Upper lobe of left lung (tissue), 6 donors: ENCODE data around the gene PNPLA7. TPM values are rescaled to one million over a fixed set of nuclear protein-coding genes. Genes with fewer than 3 reads are reported as not detected.

Experiments
- ATAC-seq, 2 donors: fragments of 200-7000 bp; cut with Tn5 transposase; one replicate each; pipeline ENCODE4 v1.9.1; 2022; ENCODE audit warnings: mild to moderate bottlenecking in 2 of 2, moderate library complexity in 2 of 2; ENCODE audit not compliant: low FRiP score in 2 of 2
- DNase-seq, 2 donors: peaks; one replicate each; pipeline ENCODE4 v3.0.0-alpha.2; 2019 to 2020
- H3K27ac ChIP-seq, 4 donors: fragments of 200-600 bp; sonication (generic); one replicate each; pipeline ENCODE4 v1.5.1; 2016 to 2019
- H3K27me3 ChIP-seq, 4 donors: fragments of 200-600 bp; sonication (generic); one replicate each; pipeline ENCODE4 v1.5.1; 2017 to 2019
- H3K36me3 ChIP-seq, 4 donors: fragments of 200-600 bp; sonication (generic); one replicate each; pipeline ENCODE4 v1.5.1; 2016 to 2019
- H3K4me1 ChIP-seq, 4 donors: fragments of 200-600 bp; sonication (generic); one replicate each; pipeline ENCODE4 v1.5.1; 2018 to 2019
- H3K4me3 ChIP-seq, 4 donors: fragments of 200-600 bp; sonication (generic); one replicate each; pipeline ENCODE4 v1.5.1; 2017 to 2019; ENCODE audit warnings: mild to moderate bottlenecking in 2 of 4, moderate library complexity in 1 of 4
- H3K9me3 ChIP-seq, 4 donors: fragments of 200-600 bp; sonication (generic); one replicate each; pipeline ENCODE4 v1.5.1; 2018 to 2019
- CTCF ChIP-seq, 6 experiments: fragments of 450-650 bp in 4 of 6; fragments of 200-600 bp in 2 of 6; sonication (generic) in 2 of 6; IDR thresholded peaks; one replicate each; pipeline ENCODE4 v1.5.1; 2016 to 2019; ENCODE audit warnings: antibody characterized with exemption in 6 of 6
- EP300 ChIP-seq, 4 donors: sonication (generic); formaldehyde crosslinking; IDR thresholded peaks; one replicate each; pipeline ENCODE4 v1.5.1; 2017; ENCODE audit warnings: antibody characterized with exemption in 4 of 4, control low read depth in 2 of 4
- POLR2A ChIP-seq, 4 donors: fragments of 450-650 bp; IDR thresholded peaks; one replicate each; pipeline ENCODE4 v1.5.1; 2016 to 2017; ENCODE audit warnings: antibody characterized with exemption in 4 of 4, mild to moderate bottlenecking in 2 of 4
- POLR2AphosphoS5 ChIP-seq, 2 donors: sonication (generic); formaldehyde crosslinking; IDR thresholded peaks; one replicate each; pipeline ENCODE4 v1.5.1; 2017; ENCODE audit warnings: antibody characterized with exemption in 2 of 2
- WGBS, 2 donors: methylation state at CpG; one replicate each; pipeline ENCODE4 v1.1.5; 2017 to 2018; 5-methylcytosine and 5-hydroxymethylcytosine counted together
- total RNA-seq, 6 donors: library from RNA; depleted of rRNA in 4 of 6; stranded (reverse); fragments of >200 nt in 4 of 6; gene quantifications; one replicate each; pipeline versions ENCODE4 v1.1.0 to v1.2.1, GENCODE V29; 2016 to 2021
- donor health status: DM: no; HTN: no; CAD: no; lungs with moderate emphysema.
- donor health status: DM: no; HTN: yes; CAD: no; lungs with severe emphysema.

The PNPLA7 gene
- total RNA-seq, 6 donors from 2014 or later, result 6.0 to 104 (median 14.0) TPM

GRCh38 chr9:137439158-137439714, 111.0 kb downstream of the PNPLA7 start:
- peaks cover 0 to 8% (median 2%) of the 10 kb centered on the region in 4 donors for H3K27me3 ChIP-seq

DNA sequence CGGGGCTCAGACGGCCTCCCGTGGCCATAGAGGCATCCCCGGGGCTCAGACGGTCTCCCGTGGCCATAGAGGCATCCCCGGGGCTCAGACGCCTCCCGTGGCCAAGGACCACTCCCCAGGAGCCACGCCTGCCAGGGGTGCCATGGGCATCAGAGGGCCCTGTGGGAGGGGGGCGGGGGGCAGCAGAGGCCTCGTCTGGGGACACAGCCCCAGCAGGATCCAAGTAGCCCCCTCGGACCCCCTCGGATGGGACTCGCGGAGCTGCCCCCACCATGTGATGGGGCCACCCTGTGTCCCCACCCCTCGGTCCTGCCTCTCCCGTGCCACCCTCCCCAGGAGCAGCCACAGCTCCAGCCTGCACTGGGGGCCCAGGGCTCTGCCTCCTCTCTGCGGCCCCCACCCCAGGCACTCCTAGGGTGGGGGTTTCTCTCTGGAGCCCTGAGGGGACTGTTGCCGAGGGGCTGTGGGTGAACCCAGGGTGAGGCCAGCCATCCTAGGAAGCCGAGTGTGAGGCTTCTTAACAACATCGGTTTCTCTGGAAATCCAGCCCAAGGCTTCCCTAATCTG, 111.5 kb downstream of the PNPLA7 start:
- Histone ChIP-seq H3K9me3 (no peaks in the 10 kb centered on the region), H3K4me1 (peaks cover 4 to 16% (median 12%) of the 10 kb centered on the region in 4 donors), H3K27me3 (peaks cover 0 to 8% (median 2%) of the 10 kb centered on the region in 4 donors), H3K27ac (no peak overlapping the region), H3K4me3 (no peak overlapping the region), H3K36me3 (no peaks in the 10 kb centered on the region)
- TF ChIP-seq POLR2A (IDR thresholded peaks at IDR 0.05), result no peak
- no peak for TF ChIP-seq EP300 (IDR thresholded peaks at IDR 0.05)
- no peak for TF ChIP-seq POLR2AphosphoS5 (IDR thresholded peaks at IDR 0.05)
- TF ChIP-seq CTCF (IDR thresholded peaks at IDR 0.05), result no peak
- ATAC-seq, result no peak
- 86% methylated on average over 11 of the region's 22 CpGs; no CpG with 5 or more reads in 1 of the 2 donors for WGBS, 2 donors
- peak in 1 of 2 donors; percentile 61 for DNase-seq

More at GRCh38 chr9:137439158-137439714, 111.0 kb downstream of the PNPLA7 start:
- Histone ChIP-seq H3K4me3 (no peak overlapping the region), H3K9me3 (no peaks in the 10 kb centered on the region), H3K36me3 (no peaks in the 10 kb centered on the region), H3K27ac (no peak overlapping the region), H3K4me1 (peaks cover 4 to 16% (median 12%) of the 10 kb centered on the region in 4 donors)
- TF ChIP-seq POLR2A (IDR thresholded peaks at IDR 0.05) (no peak), POLR2AphosphoS5 (IDR thresholded peaks at IDR 0.05) (no peak), EP300 (IDR thresholded peaks at IDR 0.05) (no peak), CTCF (IDR thresholded peaks at IDR 0.05) (no peak)
- DNase-seq (no peak), ATAC-seq (no peak)
- 67 to 75% methylated on average over 13 to 17 of the region's 18 CpGs for WGBS, 2 donors

DNA sequence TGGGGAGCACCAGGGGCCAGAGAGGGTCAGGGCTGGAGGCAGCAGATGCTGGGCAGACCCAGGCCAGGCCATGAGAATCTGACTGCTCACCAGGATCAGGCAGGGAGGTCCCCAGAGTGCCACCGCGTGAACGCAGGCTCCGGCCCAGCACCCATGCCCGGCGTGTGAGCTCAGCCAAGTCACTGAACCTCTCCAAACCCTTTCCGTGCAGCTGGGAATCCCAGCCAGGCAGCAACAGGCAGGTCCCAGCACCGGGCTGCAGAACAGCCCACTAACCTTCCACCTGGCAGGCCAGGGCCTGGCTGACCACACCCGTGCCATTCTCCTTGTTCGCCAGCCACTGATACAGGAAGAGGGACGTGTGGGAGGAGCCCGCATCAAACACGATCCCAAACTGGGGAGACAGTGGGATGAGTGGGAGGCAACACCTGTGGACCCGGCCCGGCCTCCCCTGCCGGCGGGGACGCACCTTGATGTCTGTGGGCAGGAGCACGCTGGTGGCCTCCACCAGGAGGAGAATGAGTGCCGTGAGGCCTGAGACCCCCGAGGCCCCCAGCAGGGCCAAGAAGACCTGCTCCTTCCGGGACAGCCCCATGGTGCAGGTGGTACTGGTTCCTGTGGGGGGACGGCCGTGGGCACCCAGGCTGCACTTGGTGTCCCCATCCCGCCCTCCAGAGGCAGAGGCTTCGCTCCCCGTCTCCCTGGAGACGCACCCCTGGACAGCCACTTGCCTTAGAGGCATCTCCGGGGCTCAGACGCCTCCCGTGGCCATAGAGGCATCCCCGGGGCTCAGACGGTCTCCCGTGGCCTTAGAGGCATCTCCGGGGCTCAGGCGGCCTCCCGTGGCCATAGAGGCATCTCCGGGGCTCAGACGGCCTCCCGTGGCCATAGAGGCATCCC, 112.3 kb downstream of the PNPLA7 start:
- Histone ChIP-seq H3K36me3 (no peaks in the 10 kb centered on the region), H3K9me3 (no peaks in the 10 kb centered on the region), H3K27me3 (peaks cover 0 to 8% (median 2%) of the 10 kb centered on the region in 4 donors), H3K4me1 (peaks cover 4 to 16% (median 12%) of the 10 kb centered on the region in 4 donors), H3K27ac (no peak overlapping the region), H3K4me3 (no peak overlapping the region)
- DNase-seq (peak in 1 of 2 donors; percentile 76), ATAC-seq (no peak)
- 87 to 91% methylated on average over 9 to 19 of the region's 40 CpGs for WGBS, 2 donors
- TF ChIP-seq CTCF (IDR thresholded peaks at IDR 0.05), result no peak
- TF ChIP-seq EP300 (IDR thresholded peaks at IDR 0.05), result no peak
- TF ChIP-seq POLR2A (IDR thresholded peaks at IDR 0.05), result no peak
- no peak for TF ChIP-seq POLR2AphosphoS5 (IDR thresholded peaks at IDR 0.05)

DNA sequence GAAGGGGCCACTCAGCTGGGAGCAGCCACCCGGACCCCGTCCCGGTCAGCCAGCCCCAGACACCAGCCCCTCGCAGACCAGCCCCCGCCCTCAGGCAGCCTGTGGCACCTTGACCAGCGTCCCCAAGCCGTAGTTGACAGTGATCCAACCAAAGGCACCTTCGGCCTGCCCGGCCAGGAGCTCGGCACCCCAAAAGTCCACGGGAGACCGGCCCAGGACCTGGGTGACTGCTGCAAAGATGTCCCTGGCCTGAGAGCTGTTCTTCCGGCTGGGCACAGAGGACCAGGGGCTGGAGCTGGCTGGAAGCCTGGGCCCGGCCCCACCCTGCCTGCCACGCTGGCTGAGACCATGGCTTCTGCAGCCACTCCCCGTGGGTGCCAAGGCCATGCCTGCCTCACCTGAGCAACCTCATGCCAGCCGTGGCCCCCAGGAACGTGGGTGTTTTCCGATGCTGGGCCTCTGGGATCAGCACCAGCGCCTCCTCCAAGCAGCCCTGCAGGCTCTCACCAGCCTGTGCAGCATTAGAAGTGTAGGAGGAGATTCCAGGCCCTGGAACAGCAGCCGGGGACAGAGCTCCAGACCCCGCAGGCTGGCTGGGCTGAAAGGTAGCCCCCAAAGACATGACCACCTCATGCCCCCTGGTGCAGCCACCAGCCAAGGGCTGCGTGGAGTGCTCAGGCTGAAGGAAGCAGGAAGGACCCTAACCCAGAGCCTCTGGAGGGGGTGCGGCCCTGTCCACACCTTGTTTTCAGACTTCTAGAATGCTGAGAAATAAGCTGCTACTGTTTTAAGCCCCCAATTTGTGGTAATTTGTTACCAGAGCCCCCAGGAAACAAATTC, 113.2 kb downstream of the PNPLA7 start:
- no peaks in the 10 kb centered on the region for H3K36me3 ChIP-seq
- ATAC-seq (no peak), DNase-seq (peak in 1 of 2 donors; percentile 78)
- H3K27ac ChIP-seq, result no peak overlapping the region
- no peaks in the 10 kb centered on the region for H3K9me3 ChIP-seq
- H3K4me1 ChIP-seq, result peaks cover 4 to 16% (median 12%) of the 10 kb centered on the region in 4 donors
- H3K4me3 ChIP-seq, result no peak overlapping the region
- no peak for TF ChIP-seq POLR2AphosphoS5 (IDR thresholded peaks at IDR 0.05)
- no peak for TF ChIP-seq EP300 (IDR thresholded peaks at IDR 0.05)
- TF ChIP-seq CTCF (IDR thresholded peaks at IDR 0.05), result no peak
- TF ChIP-seq POLR2A (IDR thresholded peaks at IDR 0.05), result no peak
- 68 to 78% methylated on average over 7 to 12 of the region's 24 CpGs for WGBS, 2 donors
- H3K27me3 ChIP-seq, result peaks cover 0 to 8% (median 2%) of the 10 kb centered on the region in 4 donors
